NCI-H510A (cell line): ENCODE data around the gene ENHO.
"Not testable (repeated sequence)": the region's sequence is repeated elsewhere in the genome, so short reads cannot be mapped to it uniquely, and the experiment has no call there.

Experiments used
- DNase-seq: peaks from one replicate; lab custom pipeline; 2025; lab: John Stamatoyannopoulos, UW

The ENHO gene

GRCh38 chr9:34555500-34555899 is 32.7 kb upstream of the ENHO start:
- no peak for DNase-seq

- no peak for DNase-seq
These were observed 32.2 kb upstream of the ENHO start for GRCh38 chr9:34555002-34555348.

GRCh38 chr9:34554211-34555001 is 31.6 kb upstream of the ENHO start:
- no peak for DNase-seq

- DNase-seq, result no peak
These were observed 30.8 kb upstream of the ENHO start for GRCh38 chr9:34553511-34554021.

- no peak for DNase-seq
These were observed 30.2 kb upstream of the ENHO start for GRCh38 chr9:34552986-34553385.

- no peak for DNase-seq
These were observed 29.8 kb upstream of the ENHO start for GRCh38 chr9:34552606-34552981.

GRCh38 chr9:34551751-34552605 is 29.2 kb upstream of the ENHO start:
- DNase-seq, result no peak

- no peak for DNase-seq
These were observed 28.0 kb upstream of the ENHO start for GRCh38 chr9:34550681-34551270.

- DNase-seq, result no peak
These were observed 27.4 kb upstream of the ENHO start for GRCh38 chr9:34550016-34550680.

- DNase-seq, result no peak
These were observed 26.6 kb upstream of the ENHO start for GRCh38 chr9:34549407-34549732.

- DNase-seq, result no peak
These were observed 25.3 kb upstream of the ENHO start for GRCh38 chr9:34547960-34548611.

- DNase-seq, result no peak
These were observed 24.3 kb upstream of the ENHO start for GRCh38 chr9:34546834-34547827.

GRCh38 chr9:34546102-34546833 is 23.5 kb upstream of the ENHO start:
- no peak for DNase-seq

GRCh38 chr9:34545497-34545896 is 22.7 kb upstream of the ENHO start:
- DNase-seq, result no peak

GRCh38 chr9:34544035-34544434 is 21.2 kb upstream of the ENHO start:
- DNase-seq, result no peak

GRCh38 chr9:34541540-34541939 is 18.8 kb upstream of the ENHO start:
- DNase-seq, result no peak

GRCh38 chr9:34540827-34541226 is 18.0 kb upstream of the ENHO start:
- DNase-seq, result no peak

GRCh38 chr9:34536685-34537084 is 13.9 kb upstream of the ENHO start:
- no peak for DNase-seq

- not testable (repeated sequence) for DNase-seq
These were observed 9.3 kb upstream of the ENHO start for GRCh38 chr9:34532041-34532440.

GRCh38 chr9:34526026-34526425 is 3.2 kb upstream of the ENHO start:
- no peak for DNase-seq
